Hepatocyte (in vitro differentiated cells): ENCODE data around the gene RAPGEF5.

Source experiments
- CTCF ChIP-seq: fragments of 200-600 bp; sonication (generic); IDR thresholded peaks from 2 replicates; pipeline ENCODE4 v1.5.1; 2016; ENCODE audit warnings: antibody characterized with exemption, mild to moderate bottlenecking; ENCODE audit not compliant: poor library complexity
- EZH2phosphoT487 ChIP-seq: fragments of 200-600 bp; sonication (generic); IDR thresholded peaks from one replicate; pipeline ENCODE4 v1.6.1; 2018; ENCODE audit warnings: antibody characterized with exemption, mild to moderate bottlenecking, low read depth, moderate library complexity; ENCODE audit not compliant: unreplicated experiment, severe bottlenecking

GRCh38 chr7:22317632-22318031 is 39.3 kb downstream of the RAPGEF5 start:
- TF ChIP-seq CTCF (no peak), EZH2phosphoT487 (no peak)
